OCI-LY1 (cell line): Measurements from ENCODE around the gene UGCG.

Experiments used
- CTCF ChIP-seq: fragments of 200-600 bp; sonication (generic), shearing (Covaris generic); IDR thresholded peaks from 2 replicates; pipeline ENCODE4 v1.5.1; 2017; ENCODE audit warnings: mild to moderate bottlenecking, antibody characterized with exemption, low read length, moderate library complexity, mixed read lengths
- EZH2 ChIP-seq: fragments of 200-600 bp; sonication (generic), shearing (Covaris generic); IDR thresholded peaks from 2 replicates; pipeline ENCODE4 v1.8.0; 2017; ENCODE audit warnings: borderline replicate concordance, mixed run types, mild to moderate bottlenecking, antibody characterized with exemption, low read length, moderate library complexity, mixed read lengths

GRCh38 chr9:111967621-111968020 is 71.0 kb downstream of the UGCG start:
- TF ChIP-seq CTCF = no peak
- TF ChIP-seq EZH2 = no peak
